SK-N-SH (cell line): Measurements from ENCODE around the gene FBXW8. TPM values are rescaled to one million over a fixed set of nuclear protein-coding genes. Genes with fewer than 3 reads are reported as not detected.

Experiments used
- CTCF ChIA-PET: fragments of 300-600, 350-600 bp; formaldehyde crosslinking; extraction: SDS; loops from one replicate; lab custom pipeline; 2021; lab: Yijun Ruan, JAX
- POLR2A ChIA-PET: fragments of 350-600 bp; sonication (Branson Sonifier 250); formaldehyde crosslinking; extraction: SDS; loops from one replicate; lab custom pipeline; 2020; ENCODE audit warnings: antibody characterized with exemption, inconsistent platforms; lab: Yijun Ruan, JAX
- DNase-seq: peaks from one replicate; pipeline ENCODE4 v3.0.0; 2012
- H2AFZ ChIP-seq: fragments of 200-600 bp; sonication (generic); 2 replicates; pipeline ENCODE4 v1.8.1; 2016; ENCODE audit warnings: antibody characterized with exemption, mild to moderate bottlenecking, low read depth
- H3F3A ChIP-seq: fragments of 200-600 bp; sonication (generic); replicated peaks from 2 replicates; pipeline ENCODE3; 2016; ENCODE audit warnings: antibody characterized with exemption, mild to moderate bottlenecking; ENCODE audit not compliant: insufficient read depth
- H3K27ac ChIP-seq, 2 experiments: fragments of 200-500 bp in 1 of 2; fragments of 200-600 bp in 1 of 2; sonication (Bioruptor generic) in 1 of 2; sonication (generic), shearing (Covaris generic) in 1 of 2; 2 replicates each; pipeline versions ENCODE4 v1.5.1 to v1.6.1; 2014 to 2016; ENCODE audit warnings: low read depth in 2 of 2, inconsistent platforms in 1 of 2, low read length in 1 of 2, mild to moderate bottlenecking in 1 of 2, mixed read lengths in 1 of 2
- H3K27me3 ChIP-seq: fragments of 200-600 bp; sonication (generic), shearing (Covaris generic); 2 replicates; pipeline ENCODE4 v1.6.1; 2016; ENCODE audit warnings: mixed run types; ENCODE audit not compliant: insufficient read depth
- H3K36me3 ChIP-seq, 2 experiments: fragments of 200-500 bp in 1 of 2; fragments of 200-600 bp in 1 of 2; sonication (Bioruptor generic) in 1 of 2; sonication (generic) in 1 of 2; replicated peaks in 1 of 2; 2 replicates each; pipeline versions ENCODE3 to v1.5.1; 2014 to 2016; ENCODE audit warnings: low read length in 1 of 2, mild to moderate bottlenecking in 1 of 2; ENCODE audit not compliant: insufficient read depth in 2 of 2, control insufficient read depth in 1 of 2
- H3K4me1 ChIP-seq, 2 experiments: fragments of 200-500 bp in 1 of 2; fragments of 200-600 bp in 1 of 2; sonication (Bioruptor generic) in 1 of 2; sonication (generic), shearing (Covaris generic) in 1 of 2; 2 replicates each; pipeline versions ENCODE4 v1.5.1 to v1.6.1; 2014 to 2016; ENCODE audit warnings: low read depth in 1 of 2, low read length in 1 of 2, mixed run types in 1 of 2; ENCODE audit not compliant: insufficient read depth in 2 of 2, control insufficient read depth in 1 of 2
- H3K4me2 ChIP-seq: fragments of 200-600 bp; sonication (generic), shearing (Covaris generic); 2 replicates; pipeline ENCODE4 v1.6.1; 2017; ENCODE audit warnings: mixed run types
- H3K4me3 ChIP-seq, 2 experiments: fragments of 200-500 bp in 1 of 2; fragments of 200-600 bp in 1 of 2; sonication (Bioruptor generic) in 1 of 2; sonication (generic), shearing (Covaris generic) in 1 of 2; 2 replicates each; pipeline versions ENCODE4 v1.5.1 to v1.8.1; 2014 to 2016; ENCODE audit warnings: low read depth in 2 of 2, inconsistent platforms in 1 of 2, low read length in 1 of 2, mild to moderate bottlenecking in 1 of 2, mixed read lengths in 1 of 2, moderate library complexity in 1 of 2
- H3K79me2 ChIP-seq: fragments of 200-600 bp; sonication (generic); 2 replicates; pipeline ENCODE4 v1.8.1; 2017; ENCODE audit warnings: mild to moderate bottlenecking; ENCODE audit not compliant: insufficient read depth
- H3K9ac ChIP-seq: fragments of 200-600 bp; sonication (generic); 2 replicates; pipeline ENCODE4 v1.6.1; 2017; ENCODE audit warnings: mixed run types
- H3K9me2 ChIP-seq: fragments of 200-600 bp; sonication (generic); 2 replicates; pipeline ENCODE4 v1.6.1; 2017; ENCODE audit warnings: mixed run types
- H3K9me3 ChIP-seq: fragments of 200-600 bp; sonication (generic); 2 replicates; pipeline ENCODE4 v1.6.1; 2017; ENCODE audit warnings: mixed run types, mild to moderate bottlenecking, moderate library complexity
- H4K20me1 ChIP-seq: fragments of 200-600 bp; sonication (generic); 2 replicates; pipeline ENCODE4 v1.6.1; 2017; ENCODE audit warnings: mild to moderate bottlenecking, mixed run types; ENCODE audit not compliant: insufficient read depth
- ELF1 ChIP-seq: IDR thresholded peaks from 2 replicates; pipeline ENCODE4 v1.4.0; 2012
- EP300 ChIP-seq, 2 experiments: IDR thresholded peaks; 2 replicates each; pipeline versions ENCODE4 v1.4.0 to v1.6.1; 2012; ENCODE audit warnings: borderline replicate concordance in 1 of 2, low read depth in 1 of 2, low read length in 1 of 2
- FOXJ3 ChIP-seq: sonication (generic); formaldehyde crosslinking; IDR thresholded peaks from 2 replicates; pipeline ENCODE4 v1.5.1; 2020; ENCODE audit warnings: mild to moderate bottlenecking, missing genetic modification reagents
- FOXM1 ChIP-seq: IDR thresholded peaks from 2 replicates; pipeline ENCODE4 v1.4.0; 2012; ENCODE audit warnings: low read depth, mild to moderate bottlenecking
- MXI1 ChIP-seq: IDR thresholded peaks from 2 replicates; pipeline ENCODE4 v1.6.1; 2012; ENCODE audit warnings: mild to moderate bottlenecking, low read depth, low read length, improper control_type of control experiment
- POLR2AphosphoS5 ChIP-seq: IDR thresholded peaks from 2 replicates; pipeline ENCODE4 v1.6.1; 2012; ENCODE audit warnings: low read depth, low read length
- RFX5 ChIP-seq: IDR thresholded peaks from 2 replicates; pipeline ENCODE4 v1.6.1; 2012; ENCODE audit warnings: mild to moderate bottlenecking, improper control_type of control experiment, low read length
- SIN3A ChIP-seq: IDR thresholded peaks from 2 replicates; pipeline ENCODE4 v1.6.1; 2012; ENCODE audit warnings: low read depth, mild to moderate bottlenecking, low read length, moderate library complexity, borderline replicate concordance
- SMC3 ChIP-seq: IDR thresholded peaks from 2 replicates; pipeline ENCODE4 v1.6.1; 2012; ENCODE audit warnings: low read depth, low read length, improper control_type of control experiment
- TAF1 ChIP-seq: IDR thresholded peaks from 2 replicates; pipeline ENCODE4 v1.6.1; 2012; ENCODE audit warnings: low read depth, mild to moderate bottlenecking, low read length, moderate library complexity, borderline replicate concordance
- TCF12 ChIP-seq: IDR thresholded peaks from 2 replicates; pipeline ENCODE4 v1.4.0; 2012
- WGBS: methylation state at CpG from one replicate; pipeline ENCODE4 v1.1.6; 2017; ENCODE audit warnings: low lambda C conversion rate; 5-methylcytosine and 5-hydroxymethylcytosine counted together
- polyA plus RNA-seq, 3 experiments: library from polyadenylated mRNA; depleted of rRNA; stranded (reverse); fragments of >200 nt; gene quantifications; 2 replicates each; pipeline ENCODE4 v1.2.3, GENCODE V29; 2012
- TF ChIP-seq, protein P1 (sequence below): fragments of 200-600 bp; sonication (generic); IDR thresholded peaks from 2 replicates; pipeline ENCODE4 v1.6.1; 2017; ENCODE audit warnings: antibody characterized with exemption, mild to moderate bottlenecking, moderate library complexity
- TF ChIP-seq, protein P2 (sequence below): IDR thresholded peaks from 2 replicates; pipeline ENCODE4; 2012
- TF ChIP-seq, protein P3 (sequence below): IDR thresholded peaks from 2 replicates; pipeline ENCODE4 v1.6.1; 2012; ENCODE audit warnings: mild to moderate bottlenecking, low read depth, low read length, moderate library complexity

The FBXW8 gene
- polyA plus RNA-seq, 1 of the 3 experiments (the other 2 are of a cell fraction), result 15.6 TPM

DNA sequence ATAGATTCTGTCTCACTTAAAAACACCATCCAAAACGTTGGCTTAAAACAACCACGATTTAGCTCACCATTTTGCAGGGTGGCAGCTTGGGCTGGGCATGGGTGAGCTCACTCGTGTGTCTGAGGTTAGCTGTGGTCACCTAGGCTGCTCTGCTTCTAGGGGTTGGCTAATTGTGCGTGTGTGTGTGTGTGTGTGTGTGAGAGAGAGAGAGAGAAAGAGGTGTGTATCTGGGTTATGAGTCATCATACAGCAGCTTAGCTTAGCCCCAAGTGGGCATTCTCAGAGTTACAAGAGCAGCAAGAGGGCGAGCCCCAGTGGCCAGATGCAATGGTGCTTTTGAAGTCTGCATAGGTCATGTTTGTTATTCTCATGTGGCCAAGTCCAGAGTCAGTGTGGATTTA lies 6.0 kb downstream of the FBXW8 start (continued):
- TF ChIP-seq, protein P1, sequence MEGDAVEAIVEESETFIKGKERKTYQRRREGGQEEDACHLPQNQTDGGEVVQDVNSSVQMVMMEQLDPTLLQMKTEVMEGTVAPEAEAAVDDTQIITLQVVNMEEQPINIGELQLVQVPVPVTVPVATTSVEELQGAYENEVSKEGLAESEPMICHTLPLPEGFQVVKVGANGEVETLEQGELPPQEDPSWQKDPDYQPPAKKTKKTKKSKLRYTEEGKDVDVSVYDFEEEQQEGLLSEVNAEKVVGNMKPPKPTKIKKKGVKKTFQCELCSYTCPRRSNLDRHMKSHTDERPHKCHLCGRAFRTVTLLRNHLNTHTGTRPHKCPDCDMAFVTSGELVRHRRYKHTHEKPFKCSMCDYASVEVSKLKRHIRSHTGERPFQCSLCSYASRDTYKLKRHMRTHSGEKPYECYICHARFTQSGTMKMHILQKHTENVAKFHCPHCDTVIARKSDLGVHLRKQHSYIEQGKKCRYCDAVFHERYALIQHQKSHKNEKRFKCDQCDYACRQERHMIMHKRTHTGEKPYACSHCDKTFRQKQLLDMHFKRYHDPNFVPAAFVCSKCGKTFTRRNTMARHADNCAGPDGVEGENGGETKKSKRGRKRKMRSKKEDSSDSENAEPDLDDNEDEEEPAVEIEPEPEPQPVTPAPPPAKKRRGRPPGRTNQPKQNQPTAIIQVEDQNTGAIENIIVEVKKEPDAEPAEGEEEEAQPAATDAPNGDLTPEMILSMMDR, result peak; percentile 38; the same call in 1 of the 2 replicates
- no peak for TF ChIP-seq SIN3A
- no peak for TF ChIP-seq TAF1
- TF ChIP-seq TCF12, result peak; percentile 28; the same call in 1 of the 2 replicates
- TF ChIP-seq POLR2AphosphoS5, result no peak
- TF ChIP-seq RFX5, result no peak
- TF ChIP-seq ELF1, result no peak
- TF ChIP-seq FOXJ3 (CRISPR knock-in tag), result no peak
- TF ChIP-seq SMC3, result no peak

DNA sequence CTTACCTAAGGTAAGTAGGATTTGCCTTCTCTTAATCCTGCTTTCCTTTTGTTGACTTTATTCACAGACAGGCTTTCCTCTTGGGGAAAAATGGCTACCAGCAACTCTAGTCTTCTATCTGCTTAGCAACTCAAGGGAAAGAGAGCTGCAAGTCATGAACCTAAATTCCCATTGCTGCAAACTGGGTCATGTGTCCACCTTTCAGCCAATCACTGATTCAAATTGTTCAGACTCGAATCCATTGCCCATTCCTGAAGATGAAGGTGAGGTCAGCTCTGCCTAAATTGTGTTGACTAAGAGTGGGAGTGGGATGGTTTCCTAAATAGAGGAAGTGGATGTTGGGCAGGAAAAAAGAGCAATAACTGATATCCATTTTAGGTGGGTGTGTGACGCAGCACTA lies 7.7 kb downstream of the FBXW8 start:
- Histone ChIP-seq H3K36me3 (peaks cover 7 to 34% of the 10 kb centered on the region in 2 experiments), H2AFZ (no peak overlapping the region), H3K4me2 (no peak overlapping the region), H3K27me3 (no peaks in the 10 kb centered on the region), H3K4me1 (peaks cover 2 to 18% of the 10 kb centered on the region in 2 experiments; a peak in 2 of 4 replicates), H4K20me1 (peaks cover 89% of the 10 kb centered on the region), H3K79me2 (peaks cover 99% of the 10 kb centered on the region), H3K4me3 (no peak overlapping the region), H3K9me3 (no peaks in the 10 kb centered on the region), H3F3A (peaks cover 6% of the 10 kb centered on the region), H3K9ac (no peak overlapping the region), H3K9me2 (no peaks in the 10 kb centered on the region), H3K27ac (no peak overlapping the region)
- no peak for DNase-seq
- TF ChIP-seq, protein P2, sequence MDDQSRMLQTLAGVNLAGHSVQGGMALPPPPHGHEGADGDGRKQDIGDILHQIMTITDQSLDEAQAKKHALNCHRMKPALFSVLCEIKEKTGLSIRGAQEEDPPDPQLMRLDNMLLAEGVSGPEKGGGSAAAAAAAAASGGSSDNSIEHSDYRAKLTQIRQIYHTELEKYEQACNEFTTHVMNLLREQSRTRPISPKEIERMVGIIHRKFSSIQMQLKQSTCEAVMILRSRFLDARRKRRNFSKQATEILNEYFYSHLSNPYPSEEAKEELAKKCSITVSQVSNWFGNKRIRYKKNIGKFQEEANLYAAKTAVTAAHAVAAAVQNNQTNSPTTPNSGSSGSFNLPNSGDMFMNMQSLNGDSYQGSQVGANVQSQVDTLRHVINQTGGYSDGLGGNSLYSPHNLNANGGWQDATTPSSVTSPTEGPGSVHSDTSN, result no peak
- TF ChIP-seq, protein P3, sequence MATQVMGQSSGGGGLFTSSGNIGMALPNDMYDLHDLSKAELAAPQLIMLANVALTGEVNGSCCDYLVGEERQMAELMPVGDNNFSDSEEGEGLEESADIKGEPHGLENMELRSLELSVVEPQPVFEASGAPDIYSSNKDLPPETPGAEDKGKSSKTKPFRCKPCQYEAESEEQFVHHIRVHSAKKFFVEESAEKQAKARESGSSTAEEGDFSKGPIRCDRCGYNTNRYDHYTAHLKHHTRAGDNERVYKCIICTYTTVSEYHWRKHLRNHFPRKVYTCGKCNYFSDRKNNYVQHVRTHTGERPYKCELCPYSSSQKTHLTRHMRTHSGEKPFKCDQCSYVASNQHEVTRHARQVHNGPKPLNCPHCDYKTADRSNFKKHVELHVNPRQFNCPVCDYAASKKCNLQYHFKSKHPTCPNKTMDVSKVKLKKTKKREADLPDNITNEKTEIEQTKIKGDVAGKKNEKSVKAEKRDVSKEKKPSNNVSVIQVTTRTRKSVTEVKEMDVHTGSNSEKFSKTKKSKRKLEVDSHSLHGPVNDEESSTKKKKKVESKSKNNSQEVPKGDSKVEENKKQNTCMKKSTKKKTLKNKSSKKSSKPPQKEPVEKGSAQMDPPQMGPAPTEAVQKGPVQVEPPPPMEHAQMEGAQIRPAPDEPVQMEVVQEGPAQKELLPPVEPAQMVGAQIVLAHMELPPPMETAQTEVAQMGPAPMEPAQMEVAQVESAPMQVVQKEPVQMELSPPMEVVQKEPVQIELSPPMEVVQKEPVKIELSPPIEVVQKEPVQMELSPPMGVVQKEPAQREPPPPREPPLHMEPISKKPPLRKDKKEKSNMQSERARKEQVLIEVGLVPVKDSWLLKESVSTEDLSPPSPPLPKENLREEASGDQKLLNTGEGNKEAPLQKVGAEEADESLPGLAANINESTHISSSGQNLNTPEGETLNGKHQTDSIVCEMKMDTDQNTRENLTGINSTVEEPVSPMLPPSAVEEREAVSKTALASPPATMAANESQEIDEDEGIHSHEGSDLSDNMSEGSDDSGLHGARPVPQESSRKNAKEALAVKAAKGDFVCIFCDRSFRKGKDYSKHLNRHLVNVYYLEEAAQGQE, result no peak
- TF ChIP-seq FOXM1 (no peak), MXI1 (no peak), EP300 (IDR thresholded peaks at IDR 0.05; ENCODE audit: borderline replicate concordance in 1 of 2, low read depth in 1 of 2, low read length in 1 of 2) (no peak)
- POLR2A ChIA-PET, result no interaction called here
- CTCF ChIA-PET, result no interaction called here
- 93% methylated on average over 2 of the region's 2 CpGs for WGBS
